GM23338 (cell line): Measurements from ENCODE around the gene NCKAP5. TPM values are rescaled to one million over a fixed set of nuclear protein-coding genes. Genes with fewer than 3 reads are reported as not detected.

ENCODE experiments used
- ATAC-seq: fragments of 200-7000 bp; cut with Tn5 transposase; 3 replicates; pipeline ENCODE4 v1.9.1; 2020
- DNase-seq: peaks from one replicate; pipeline ENCODE4 v3.0.0-alpha.2; 2015; ENCODE audit warnings: low spot score
- H2AFZ ChIP-seq: fragments of 200-600 bp; sonication (generic); 2 replicates; pipeline ENCODE4 v1.8.0; 2016; ENCODE audit warnings: antibody characterized with exemption, mild to moderate bottlenecking, moderate library complexity
- H3F3A ChIP-seq: fragments of 200-600 bp; sonication (generic); replicated peaks from 2 replicates; pipeline ENCODE4 v1.8.0; 2017; ENCODE audit warnings: antibody characterized with exemption, mixed run types, low read depth
- H3K27ac ChIP-seq: fragments of 200-600 bp; sonication (generic); 2 replicates; pipeline ENCODE4 v1.6.1; 2016; ENCODE audit warnings: low read depth
- H3K27me3 ChIP-seq: fragments of 200-600 bp; sonication (generic); 2 replicates; pipeline ENCODE4 v1.8.0; 2016; ENCODE audit warnings: mild to moderate bottlenecking, mixed run types, moderate library complexity; ENCODE audit not compliant: insufficient read depth
- H3K36me3 ChIP-seq: fragments of 200-600 bp; sonication (generic); 2 replicates; pipeline ENCODE4 v1.8.0; 2016; ENCODE audit warnings: mild to moderate bottlenecking; ENCODE audit not compliant: insufficient read depth
- H3K4me1 ChIP-seq: fragments of 200-600 bp; sonication (generic); 2 replicates; pipeline ENCODE4 v1.8.0; 2016; ENCODE audit warnings: mild to moderate bottlenecking, moderate library complexity; ENCODE audit not compliant: insufficient read depth
- H3K4me2 ChIP-seq: fragments of 200-600 bp; sonication (generic); 2 replicates; pipeline ENCODE4 v1.7.1; 2017; ENCODE audit warnings: mixed run types
- H3K4me3 ChIP-seq: fragments of 200-600 bp; sonication (generic); 2 replicates; pipeline ENCODE4 v1.6.1; 2016; ENCODE audit warnings: mixed run types
- H3K79me2 ChIP-seq: fragments of 200-600 bp; sonication (generic); replicated peaks from 2 replicates; pipeline ENCODE4 v1.8.0; 2017; ENCODE audit warnings: mild to moderate bottlenecking; ENCODE audit not compliant: insufficient read depth
- H3K9me2 ChIP-seq: fragments of 200-600 bp; sonication (generic); 2 replicates; pipeline ENCODE4 v1.8.0; 2017; ENCODE audit not compliant: insufficient read depth
- H4K20me1 ChIP-seq: fragments of 200-600 bp; sonication (generic); replicated peaks from 2 replicates; pipeline ENCODE4 v1.8.0; 2017; ENCODE audit warnings: mild to moderate bottlenecking; ENCODE audit not compliant: insufficient read depth
- H3K27ac Mint-ChIP-seq: 2 replicates; pipeline ENCODE4 v1.8.0; 2020; ENCODE audit warnings: inconsistent platforms, mild to moderate bottlenecking, moderate library complexity, mixed read lengths
- H3K27me3 Mint-ChIP-seq: 3 replicates; pipeline ENCODE4 v1.8.0; 2022; ENCODE audit warnings: low read depth, mild to moderate bottlenecking, moderate library complexity, mixed read lengths, inconsistent platforms; ENCODE audit not compliant: insufficient read depth, poor library complexity
- H3K36me3 Mint-ChIP-seq: 3 replicates; pipeline ENCODE4 v1.8.0; 2021; ENCODE audit warnings: low read depth, mild to moderate bottlenecking, inconsistent platforms, moderate library complexity, mixed read lengths
- H3K4me1 Mint-ChIP-seq: 3 replicates; pipeline ENCODE4 v1.8.0; 2020; ENCODE audit warnings: mild to moderate bottlenecking, inconsistent platforms, mixed read lengths
- H3K4me3 Mint-ChIP-seq: 3 replicates; pipeline ENCODE4 v1.8.0; 2021; ENCODE audit warnings: moderate library complexity, mild to moderate bottlenecking, inconsistent platforms, mixed read lengths
- H3K9me3 Mint-ChIP-seq: 3 replicates; pipeline ENCODE4 v1.8.0; 2020; ENCODE audit warnings: moderate library complexity, mild to moderate bottlenecking, inconsistent platforms, mixed read lengths
- CREB1 ChIP-seq: fragments of 250-450 bp; sonication (Bioruptor Pico); IDR thresholded peaks from 2 replicates; pipeline ENCODE4 v1.5.0; 2020; ENCODE audit warnings: low read depth, mild to moderate bottlenecking, moderate library complexity
- EZH2 ChIP-seq: fragments of 200-600 bp; sonication (generic); IDR thresholded peaks from one replicate; pipeline ENCODE4 v1.8.0; 2017; ENCODE audit warnings: antibody characterized with exemption, mild to moderate bottlenecking, low read depth; ENCODE audit not compliant: unreplicated experiment
- JUNB ChIP-seq: IDR thresholded peaks from one replicate; pipeline ENCODE4 v1.6.1; 2016; ENCODE audit warnings: antibody characterized with exemption; ENCODE audit not compliant: unreplicated experiment
- NANOG ChIP-seq: IDR thresholded peaks from 2 replicates; pipeline ENCODE4 v1.6.1; 2016; ENCODE audit warnings: antibody characterized with exemption, borderline replicate concordance
- POLR2AphosphoS5 ChIP-seq: IDR thresholded peaks from 2 replicates; pipeline ENCODE4 v1.6.1; 2016; ENCODE audit warnings: antibody characterized with exemption, low read depth
- STAT1 ChIP-seq: IDR thresholded peaks from one replicate; pipeline ENCODE4 v1.6.1; 2016; ENCODE audit warnings: antibody characterized with exemption; ENCODE audit not compliant: unreplicated experiment
- ZNF114 ChIP-seq: fragments of 250-450 bp; sonication (Bioruptor Pico); IDR thresholded peaks from 2 replicates; pipeline ENCODE4 v1.5.0; 2020; ENCODE audit warnings: mild to moderate bottlenecking, moderate library complexity
- ZNF331 ChIP-seq: fragments of 250-450 bp; sonication (Bioruptor Pico); IDR thresholded peaks from 2 replicates; pipeline ENCODE4 v1.5.0; 2020; ENCODE audit warnings: low read depth, mild to moderate bottlenecking, moderate library complexity
- ZNF462 ChIP-seq: fragments of 250-450 bp; sonication (Bioruptor Pico); IDR thresholded peaks from 2 replicates; pipeline ENCODE4 v1.5.0; 2020; ENCODE audit warnings: mild to moderate bottlenecking, moderate library complexity
- polyA plus RNA-seq: library from polyadenylated mRNA; unstranded; fragments of >200 nt; fragmentation: Nextera tagmentation; extraction: Ambion mirVana; gene quantifications from 2 replicates; pipeline ENCODE4 v1.2.1, GENCODE V29; 2016
- total RNA-seq: library from RNA; depleted of rRNA; stranded (reverse); fragments of >200 nt; shearing (Covaris generic); gene quantifications from 2 replicates; pipeline ENCODE4 v1.2.3, GENCODE V29; 2014
- TF ChIP-seq, protein P1 (sequence below): IDR thresholded peaks from 2 replicates; pipeline ENCODE4 v1.6.1; 2016; ENCODE audit warnings: antibody characterized with exemption
- TF ChIP-seq, protein P2 (sequence below), 2 experiments: fragments of 200-600 bp in 1 of 2; sonication (generic) in 1 of 2; conservative IDR thresholded peaks; 2 replicates each; pipeline versions ENCODE4 v1.5.1 to v1.6.1; 2016 to 2017; ENCODE audit warnings: antibody characterized with exemption in 2 of 2, low read depth in 2 of 2, mild to moderate bottlenecking in 2 of 2, moderate library complexity in 1 of 2
- TF ChIP-seq, protein P3 (sequence below): IDR thresholded peaks from one replicate; pipeline ENCODE4 v1.6.1; 2018; ENCODE audit warnings: antibody characterized with exemption; ENCODE audit not compliant: unreplicated experiment

NCKAP5 gene
- total and polyA plus RNA-seq, 2 experiments from 2014 or later = 0.34 to 0.73 TPM

DNA sequence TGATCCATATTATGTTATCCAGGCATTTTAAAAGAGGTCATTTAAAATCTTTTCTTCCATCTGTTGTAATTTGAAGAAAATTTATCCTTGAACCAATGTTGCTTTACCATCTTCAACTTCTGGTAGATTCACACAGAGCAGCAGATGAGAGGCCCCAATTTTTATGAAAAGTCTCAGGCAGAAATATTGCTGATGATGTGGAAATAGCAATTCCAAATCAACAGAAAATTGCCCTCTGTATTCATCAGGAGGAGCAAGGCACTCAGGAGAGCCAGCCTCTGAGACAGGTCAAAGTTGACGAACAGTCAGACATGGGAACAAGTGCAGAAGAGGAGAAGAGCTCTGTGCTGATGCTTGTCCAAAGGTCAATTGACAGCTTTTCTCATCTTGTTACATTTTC, 444.9 kb downstream of the NCKAP5 start:
- H3K9me2 ChIP-seq = peaks cover 4% of the 10 kb centered on the region; the same call in 1 of the 2 replicates
- H2AFZ ChIP-seq = no peak overlapping the region
- no peaks in the 10 kb centered on the region for H3K4me1 Mint-ChIP-seq
- no peaks in the 10 kb centered on the region for H3K36me3 ChIP-seq
- no peaks in the 10 kb centered on the region for H3K79me2 ChIP-seq
- no peak for ATAC-seq
- H3K4me2 ChIP-seq = no peak overlapping the region
- H3K9me3 Mint-ChIP-seq = no peaks in the 10 kb centered on the region
- no peak for DNase-seq
- no peaks in the 10 kb centered on the region for H3K27me3 ChIP-seq
- no peaks in the 10 kb centered on the region for H4K20me1 ChIP-seq
- TF ChIP-seq NANOG (no peak), ZNF462 (CRISPR knock-in tag) (no peak), CREB1 (CRISPR knock-in tag) (no peak), STAT1 (no peak), POLR2AphosphoS5 (no peak), ZNF114 (CRISPR knock-in tag) (no peak), ZNF331 (CRISPR knock-in tag) (no peak), JUNB (no peak), EZH2 (no peak)
- TF ChIP-seq, protein P1, sequence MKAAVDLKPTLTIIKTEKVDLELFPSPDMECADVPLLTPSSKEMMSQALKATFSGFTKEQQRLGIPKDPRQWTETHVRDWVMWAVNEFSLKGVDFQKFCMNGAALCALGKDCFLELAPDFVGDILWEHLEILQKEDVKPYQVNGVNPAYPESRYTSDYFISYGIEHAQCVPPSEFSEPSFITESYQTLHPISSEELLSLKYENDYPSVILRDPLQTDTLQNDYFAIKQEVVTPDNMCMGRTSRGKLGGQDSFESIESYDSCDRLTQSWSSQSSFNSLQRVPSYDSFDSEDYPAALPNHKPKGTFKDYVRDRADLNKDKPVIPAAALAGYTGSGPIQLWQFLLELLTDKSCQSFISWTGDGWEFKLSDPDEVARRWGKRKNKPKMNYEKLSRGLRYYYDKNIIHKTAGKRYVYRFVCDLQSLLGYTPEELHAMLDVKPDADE = no peak
- TF ChIP-seq, protein P2, sequence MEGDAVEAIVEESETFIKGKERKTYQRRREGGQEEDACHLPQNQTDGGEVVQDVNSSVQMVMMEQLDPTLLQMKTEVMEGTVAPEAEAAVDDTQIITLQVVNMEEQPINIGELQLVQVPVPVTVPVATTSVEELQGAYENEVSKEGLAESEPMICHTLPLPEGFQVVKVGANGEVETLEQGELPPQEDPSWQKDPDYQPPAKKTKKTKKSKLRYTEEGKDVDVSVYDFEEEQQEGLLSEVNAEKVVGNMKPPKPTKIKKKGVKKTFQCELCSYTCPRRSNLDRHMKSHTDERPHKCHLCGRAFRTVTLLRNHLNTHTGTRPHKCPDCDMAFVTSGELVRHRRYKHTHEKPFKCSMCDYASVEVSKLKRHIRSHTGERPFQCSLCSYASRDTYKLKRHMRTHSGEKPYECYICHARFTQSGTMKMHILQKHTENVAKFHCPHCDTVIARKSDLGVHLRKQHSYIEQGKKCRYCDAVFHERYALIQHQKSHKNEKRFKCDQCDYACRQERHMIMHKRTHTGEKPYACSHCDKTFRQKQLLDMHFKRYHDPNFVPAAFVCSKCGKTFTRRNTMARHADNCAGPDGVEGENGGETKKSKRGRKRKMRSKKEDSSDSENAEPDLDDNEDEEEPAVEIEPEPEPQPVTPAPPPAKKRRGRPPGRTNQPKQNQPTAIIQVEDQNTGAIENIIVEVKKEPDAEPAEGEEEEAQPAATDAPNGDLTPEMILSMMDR (conservative IDR thresholded peaks at IDR 0.05; ENCODE audit: low read depth in 2 of 2) = no peak
- TF ChIP-seq, protein P3, sequence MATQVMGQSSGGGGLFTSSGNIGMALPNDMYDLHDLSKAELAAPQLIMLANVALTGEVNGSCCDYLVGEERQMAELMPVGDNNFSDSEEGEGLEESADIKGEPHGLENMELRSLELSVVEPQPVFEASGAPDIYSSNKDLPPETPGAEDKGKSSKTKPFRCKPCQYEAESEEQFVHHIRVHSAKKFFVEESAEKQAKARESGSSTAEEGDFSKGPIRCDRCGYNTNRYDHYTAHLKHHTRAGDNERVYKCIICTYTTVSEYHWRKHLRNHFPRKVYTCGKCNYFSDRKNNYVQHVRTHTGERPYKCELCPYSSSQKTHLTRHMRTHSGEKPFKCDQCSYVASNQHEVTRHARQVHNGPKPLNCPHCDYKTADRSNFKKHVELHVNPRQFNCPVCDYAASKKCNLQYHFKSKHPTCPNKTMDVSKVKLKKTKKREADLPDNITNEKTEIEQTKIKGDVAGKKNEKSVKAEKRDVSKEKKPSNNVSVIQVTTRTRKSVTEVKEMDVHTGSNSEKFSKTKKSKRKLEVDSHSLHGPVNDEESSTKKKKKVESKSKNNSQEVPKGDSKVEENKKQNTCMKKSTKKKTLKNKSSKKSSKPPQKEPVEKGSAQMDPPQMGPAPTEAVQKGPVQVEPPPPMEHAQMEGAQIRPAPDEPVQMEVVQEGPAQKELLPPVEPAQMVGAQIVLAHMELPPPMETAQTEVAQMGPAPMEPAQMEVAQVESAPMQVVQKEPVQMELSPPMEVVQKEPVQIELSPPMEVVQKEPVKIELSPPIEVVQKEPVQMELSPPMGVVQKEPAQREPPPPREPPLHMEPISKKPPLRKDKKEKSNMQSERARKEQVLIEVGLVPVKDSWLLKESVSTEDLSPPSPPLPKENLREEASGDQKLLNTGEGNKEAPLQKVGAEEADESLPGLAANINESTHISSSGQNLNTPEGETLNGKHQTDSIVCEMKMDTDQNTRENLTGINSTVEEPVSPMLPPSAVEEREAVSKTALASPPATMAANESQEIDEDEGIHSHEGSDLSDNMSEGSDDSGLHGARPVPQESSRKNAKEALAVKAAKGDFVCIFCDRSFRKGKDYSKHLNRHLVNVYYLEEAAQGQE = no peak
- H3K36me3 Mint-ChIP-seq = no peaks in the 10 kb centered on the region
- no peak overlapping the region for H3K27ac Mint-ChIP-seq
- H3K27me3 Mint-ChIP-seq = no peaks in the 10 kb centered on the region
- H3K4me3 ChIP-seq = no peak overlapping the region
- H3K4me1 ChIP-seq = no peaks in the 10 kb centered on the region
- no peaks in the 10 kb centered on the region for H3F3A ChIP-seq
- H3K27ac ChIP-seq = no peak overlapping the region
- no peak overlapping the region for H3K4me3 Mint-ChIP-seq
